ENCODE results near the gene EIF3I. TPM values are rescaled to one million over a fixed set of nuclear protein-coding genes. Genes with fewer than 3 reads are reported as not detected.
A peak's percentile ranks its signal among the peaks of the same experiment; 100 is the strongest.

The EIF3I gene
- total RNA-seq, 1 donor from 2014 or later, result 143 TPM

- Mint-ChIP-seq H3K27me3 (no peaks in the 10 kb centered on the region), H3K27ac (peak overlapping the region; percentile 93), H3K4me1 (ENCODE audit: low read depth) (peaks cover 11% of the 10 kb centered on the region), H3K4me3 (ENCODE audit: low read depth) (no peak overlapping the region), H3K9me3 (ENCODE audit: low read depth) (no peaks in the 10 kb centered on the region), H3K36me3 (ENCODE audit: insufficient read depth) (no peaks in the 10 kb centered on the region)
- TF ChIP-seq, protein P1, sequence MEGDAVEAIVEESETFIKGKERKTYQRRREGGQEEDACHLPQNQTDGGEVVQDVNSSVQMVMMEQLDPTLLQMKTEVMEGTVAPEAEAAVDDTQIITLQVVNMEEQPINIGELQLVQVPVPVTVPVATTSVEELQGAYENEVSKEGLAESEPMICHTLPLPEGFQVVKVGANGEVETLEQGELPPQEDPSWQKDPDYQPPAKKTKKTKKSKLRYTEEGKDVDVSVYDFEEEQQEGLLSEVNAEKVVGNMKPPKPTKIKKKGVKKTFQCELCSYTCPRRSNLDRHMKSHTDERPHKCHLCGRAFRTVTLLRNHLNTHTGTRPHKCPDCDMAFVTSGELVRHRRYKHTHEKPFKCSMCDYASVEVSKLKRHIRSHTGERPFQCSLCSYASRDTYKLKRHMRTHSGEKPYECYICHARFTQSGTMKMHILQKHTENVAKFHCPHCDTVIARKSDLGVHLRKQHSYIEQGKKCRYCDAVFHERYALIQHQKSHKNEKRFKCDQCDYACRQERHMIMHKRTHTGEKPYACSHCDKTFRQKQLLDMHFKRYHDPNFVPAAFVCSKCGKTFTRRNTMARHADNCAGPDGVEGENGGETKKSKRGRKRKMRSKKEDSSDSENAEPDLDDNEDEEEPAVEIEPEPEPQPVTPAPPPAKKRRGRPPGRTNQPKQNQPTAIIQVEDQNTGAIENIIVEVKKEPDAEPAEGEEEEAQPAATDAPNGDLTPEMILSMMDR (IDR thresholded peaks at IDR 0.05; ENCODE audit: unreplicated experiment), result no peak
- no peak for DNase-seq (ENCODE audit: low spot score, unreplicated experiment)
Measured at GRCh38 chr1:32242341-32242851, 20.2 kb downstream of the EIF3I start.

GRCh38 chr1:32246888-32247273 lies 24.7 kb downstream of the EIF3I start, which contains the start of gene FAM167B:
Gene FAM167B (plus strand): TSS chr1:32247222. CDS start chr1:32247422, 200 bp downstream.
- Mint-ChIP-seq H3K9me3 (ENCODE audit: low read depth) (no peaks in the 10 kb centered on the region), H3K4me1 (ENCODE audit: low read depth) (peaks cover 13% of the 10 kb centered on the region), H3K27me3 (peaks cover 4% of the 10 kb centered on the region), H3K4me3 (ENCODE audit: low read depth) (no peak within 1 kb of the TSS), H3K27ac (peak within 1 kb of the TSS; percentile 69), H3K36me3 (ENCODE audit: insufficient read depth) (no peaks in the 10 kb centered on the region)
- TF ChIP-seq, protein P1 (IDR thresholded peaks at IDR 0.05; ENCODE audit: unreplicated experiment), result no peak
- DNase-seq (ENCODE audit: low spot score, unreplicated experiment), result no peak

DNA sequence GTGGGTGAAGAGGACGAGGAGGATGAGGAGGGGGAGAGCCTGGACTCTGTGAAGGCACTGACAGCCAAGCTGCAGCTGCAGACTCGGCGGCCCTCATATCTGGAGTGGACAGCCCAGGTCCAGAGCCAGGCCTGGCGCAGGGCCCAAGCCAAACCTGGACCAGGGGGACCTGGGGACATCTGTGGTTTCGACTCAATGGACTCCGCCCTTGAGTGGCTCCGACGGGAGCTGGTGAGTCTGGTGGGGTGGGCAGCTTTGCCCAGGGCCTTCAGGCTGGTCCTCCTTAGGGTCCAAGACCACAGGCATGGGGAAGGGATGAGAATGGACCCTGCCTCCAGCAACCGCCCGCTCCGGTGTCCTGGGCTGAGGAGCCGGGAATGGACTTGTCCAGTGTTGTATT lies 25.2 kb downstream of the EIF3I start:
- TF ChIP-seq, protein P1 (IDR thresholded peaks at IDR 0.05; ENCODE audit: unreplicated experiment), result no peak
- Mint-ChIP-seq H3K27me3 (peaks cover 7% of the 10 kb centered on the region), H3K4me3 (ENCODE audit: low read depth) (no peak overlapping the region), H3K36me3 (ENCODE audit: insufficient read depth) (no peaks in the 10 kb centered on the region), H3K9me3 (ENCODE audit: low read depth) (no peaks in the 10 kb centered on the region), H3K27ac (no peak overlapping the region), H3K4me1 (ENCODE audit: low read depth) (peaks cover 13% of the 10 kb centered on the region)
- no peak for DNase-seq (ENCODE audit: low spot score, unreplicated experiment)

DNA sequence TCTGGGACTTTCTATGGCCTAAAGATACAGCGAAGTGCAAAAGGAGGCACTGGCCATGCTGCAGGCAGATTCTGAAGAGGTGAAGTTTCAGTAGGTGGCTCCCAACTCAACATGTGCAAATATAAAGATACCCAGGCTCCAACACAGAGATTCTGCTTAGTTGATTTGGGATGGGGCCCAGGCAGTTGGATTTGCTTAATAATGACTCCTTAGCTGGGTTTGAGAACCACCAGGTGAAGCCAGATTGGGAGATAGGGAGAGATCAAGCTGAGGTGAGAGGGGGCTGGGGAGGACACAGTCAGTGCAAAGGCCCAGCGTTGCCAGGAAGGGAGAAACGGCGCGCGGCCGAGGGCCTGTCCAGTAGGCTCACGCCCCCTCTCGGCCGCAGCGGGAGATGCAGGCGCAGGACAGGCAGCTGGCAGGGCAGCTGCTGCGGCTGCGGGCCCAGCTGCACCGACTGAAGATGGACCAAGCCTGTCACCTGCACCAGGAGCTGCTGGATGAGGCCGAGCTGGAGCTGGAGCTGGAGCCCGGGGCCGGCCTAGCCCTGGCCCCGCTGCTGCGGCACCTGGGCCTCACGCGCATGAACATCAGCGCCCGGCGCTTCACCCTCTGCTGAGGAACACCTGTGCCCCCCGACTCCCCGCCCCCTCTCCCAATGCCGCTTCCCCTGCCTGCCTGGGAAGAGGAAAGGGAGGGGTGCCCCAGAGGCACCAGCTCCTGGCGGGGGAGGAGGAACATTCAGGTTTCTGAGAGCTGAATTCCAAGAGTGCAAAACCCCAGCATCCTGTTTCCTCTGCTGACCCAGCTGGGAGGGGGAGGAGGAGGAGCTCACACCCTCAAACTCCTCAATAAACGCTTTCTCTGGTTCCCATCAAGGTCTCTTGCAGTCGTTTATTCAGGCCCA lies 26.0 kb downstream of the EIF3I start:
- Mint-ChIP-seq H3K27ac (peak overlapping the region; percentile 51), H3K27me3 (peaks cover 11% of the 10 kb centered on the region), H3K36me3 (ENCODE audit: insufficient read depth) (no peaks in the 10 kb centered on the region), H3K9me3 (ENCODE audit: low read depth) (no peaks in the 10 kb centered on the region), H3K4me1 (ENCODE audit: low read depth) (peaks cover 13% of the 10 kb centered on the region), H3K4me3 (ENCODE audit: low read depth) (no peak overlapping the region)
- TF ChIP-seq, protein P1 (IDR thresholded peaks at IDR 0.05; ENCODE audit: unreplicated experiment), result peak; percentile 86
- peak; percentile 77 for DNase-seq (ENCODE audit: low spot score, unreplicated experiment)

DNA sequence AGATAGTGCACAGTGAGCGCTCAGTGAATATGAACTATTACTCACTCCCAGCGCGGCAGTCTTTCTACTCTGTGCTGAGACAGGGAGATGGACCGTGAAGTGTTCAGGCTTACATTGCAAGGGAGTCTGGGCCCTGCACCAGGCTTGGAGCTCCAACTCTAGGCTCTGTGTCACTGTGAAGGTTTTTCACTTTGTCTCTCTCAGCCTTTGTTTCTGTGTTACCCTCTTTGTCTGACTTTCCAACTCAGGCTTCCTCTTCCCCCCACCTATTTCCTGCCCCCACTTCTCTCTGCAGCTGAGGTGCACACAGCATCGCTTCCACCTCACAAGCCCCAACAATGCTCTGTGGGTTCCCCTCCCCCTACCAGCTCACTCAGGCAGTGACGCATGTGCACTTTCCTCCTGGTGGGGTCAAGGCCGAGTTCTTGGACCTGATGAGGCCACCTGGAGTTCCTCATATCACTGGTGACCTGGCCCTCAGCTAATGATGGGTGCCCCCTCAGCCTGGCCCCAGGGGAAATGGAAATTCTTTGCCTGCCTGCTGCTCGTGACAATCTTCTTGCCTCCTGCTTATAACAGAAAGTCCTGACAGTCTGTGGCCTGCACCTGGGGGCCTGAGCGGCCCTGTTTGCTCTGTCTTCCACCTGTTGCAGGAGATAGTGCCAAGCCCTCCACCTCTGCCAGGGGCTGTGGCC lies 27.8 kb downstream of the EIF3I start:
- Mint-ChIP-seq H3K27me3 (peaks cover 11% of the 10 kb centered on the region), H3K4me1 (ENCODE audit: low read depth) (peaks cover 13% of the 10 kb centered on the region), H3K9me3 (ENCODE audit: low read depth) (no peaks in the 10 kb centered on the region), H3K36me3 (ENCODE audit: insufficient read depth) (no peaks in the 10 kb centered on the region), H3K27ac (peak overlapping the region; percentile 89), H3K4me3 (ENCODE audit: low read depth) (peak overlapping the region; percentile 11)
- TF ChIP-seq, protein P1 (IDR thresholded peaks at IDR 0.05; ENCODE audit: unreplicated experiment), result no peak
- DNase-seq (ENCODE audit: low spot score, unreplicated experiment), result no peak
